Sigmoid colon (tissue), 3 donors: ENCODE results near the gene SLC39A11.

Experiments used
- CTCF ChIP-seq, 4 experiments: fragments of 450-650 bp in 3 of 4; fragments of 200-600 bp in 1 of 4; IDR thresholded peaks; one replicate each; pipeline ENCODE4 v1.5.1; 2016 to 2019; ENCODE audit warnings: antibody characterized with exemption in 4 of 4, mild to moderate bottlenecking in 3 of 4, moderate library complexity in 2 of 4
- POLR2A ChIP-seq, 2 donors: fragments of 450-650 bp; IDR thresholded peaks; one replicate each; pipeline ENCODE4 v1.6.1; 2016; ENCODE audit warnings: antibody characterized with exemption in 2 of 2, mild to moderate bottlenecking in 2 of 2, moderate library complexity in 2 of 2

DNA sequence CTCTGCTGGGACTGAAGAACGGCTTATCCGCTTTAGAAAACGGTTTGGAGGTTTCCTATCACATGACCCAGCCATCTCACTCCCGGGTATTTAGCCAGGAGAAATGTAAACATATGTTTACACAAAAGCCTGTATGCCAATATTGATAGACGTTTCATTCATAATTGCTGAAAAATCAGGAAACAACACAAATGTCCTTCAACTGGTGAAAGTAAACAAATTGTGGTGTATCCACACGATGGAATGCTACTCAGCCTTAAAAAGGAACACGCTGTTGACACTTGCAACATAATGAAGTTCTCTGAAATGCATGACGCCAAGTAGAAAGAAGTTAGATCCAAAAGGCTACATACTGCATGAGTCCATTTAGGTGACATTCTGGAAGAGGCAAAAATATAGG, 157.6 kb downstream of the SLC39A11 start:
- TF ChIP-seq POLR2A (IDR thresholded peaks at IDR 0.05), result no peak
- no peak for TF ChIP-seq CTCF (IDR thresholded peaks at IDR 0.05)
